Neural cell (in vitro differentiated cells): ENCODE results near the gene DNAJC13. TPM values are rescaled to one million over a fixed set of nuclear protein-coding genes. Genes with fewer than 3 reads are reported as not detected.

Experiments
- H2AFZ ChIP-seq: fragments of 200-600, 300-800 bp; sonication (generic), shearing (Covaris generic); 2 replicates; pipeline ENCODE4 v1.6.0; 2014; ENCODE audit warnings: low read depth, mild to moderate bottlenecking, antibody characterized with exemption, low read length, moderate library complexity
- H3F3A ChIP-seq: fragments of 200-600 bp; shearing (Covaris generic); 2 replicates; pipeline ENCODE4 v1.6.1; 2016; ENCODE audit warnings: mild to moderate bottlenecking, moderate library complexity, mixed read lengths, antibody characterized with exemption, low read length; ENCODE audit not compliant: insufficient read depth, poor library complexity, severe bottlenecking
- H3K27ac ChIP-seq: fragments of 200-600, 300-800 bp; sonication (generic), shearing (Covaris generic); 2 replicates; pipeline ENCODE4 v1.5.1; 2014; ENCODE audit warnings: mild to moderate bottlenecking, low read length, moderate library complexity
- H3K27me3 ChIP-seq: fragments of 300-800, 200-600 bp; sonication (generic), shearing (Covaris generic); 2 replicates; pipeline ENCODE4 v1.6.0; 2014; ENCODE audit warnings: mild to moderate bottlenecking, low read depth, low read length, moderate library complexity; ENCODE audit not compliant: insufficient read depth
- H3K36me3 ChIP-seq: fragments of 300-800, 200-600 bp; sonication (generic), shearing (Covaris generic); 2 replicates; pipeline ENCODE4 v1.5.1; 2014; ENCODE audit warnings: mild to moderate bottlenecking, antibody characterized with exemption, low read length, moderate library complexity; ENCODE audit not compliant: insufficient read depth
- H3K4me2 ChIP-seq: fragments of 300-800, 200-600 bp; sonication (generic), shearing (Covaris generic); 2 replicates; pipeline ENCODE4 v1.6.0; 2014; ENCODE audit warnings: mild to moderate bottlenecking, low read length
- H3K4me3 ChIP-seq: fragments of 300-800, 200-600 bp; sonication (generic), shearing (Covaris generic); 2 replicates; pipeline ENCODE4 v1.5.1; 2014; ENCODE audit warnings: mild to moderate bottlenecking, low read length, moderate library complexity
- H3K79me2 ChIP-seq: fragments of 200-600 bp; shearing (Covaris generic); replicated peaks from 2 replicates; pipeline ENCODE4 v1.6.0; 2014; ENCODE audit warnings: mild to moderate bottlenecking, low read length, moderate library complexity; ENCODE audit not compliant: insufficient read depth
- H3K9ac ChIP-seq: fragments of 300-800, 200-600 bp; sonication (generic), shearing (Covaris generic); 2 replicates; pipeline ENCODE4 v1.6.1; 2016; ENCODE audit warnings: mild to moderate bottlenecking, low read length, mixed read lengths
- H3K9me2 ChIP-seq: fragments of 200-600 bp; shearing (Covaris generic); 2 replicates; pipeline ENCODE4 v1.6.1; 2016; ENCODE audit warnings: mild to moderate bottlenecking, low read length, mixed read lengths; ENCODE audit not compliant: insufficient read depth
- H3K9me3 ChIP-seq: fragments of 200-600, 300-800 bp; sonication (generic), shearing (Covaris generic); 2 replicates; pipeline ENCODE4 v1.6.1; 2016; ENCODE audit warnings: mild to moderate bottlenecking, mixed run types, low read length, moderate library complexity, mixed read lengths
- H4K20me1 ChIP-seq: fragments of 200-600 bp; shearing (Covaris generic); 2 replicates; pipeline ENCODE4 v1.6.1; 2016; ENCODE audit warnings: mild to moderate bottlenecking, mixed run types; ENCODE audit not compliant: insufficient read depth
- EP300 ChIP-seq: fragments of 450-650 bp; conservative IDR thresholded peaks from 2 replicates; pipeline ENCODE4 v1.6.1; 2014; ENCODE audit warnings: antibody characterized with exemption, mild to moderate bottlenecking, moderate library complexity; ENCODE audit not compliant: poor library complexity, severe bottlenecking
- EZH2 ChIP-seq: fragments of 200-600, 300-800 bp; shearing (Covaris generic), sonication (generic); IDR thresholded peaks from 2 replicates; pipeline ENCODE4 v1.6.1; 2014; ENCODE audit warnings: antibody characterized with exemption, low read length, borderline replicate concordance, mild to moderate bottlenecking; ENCODE audit not compliant: insufficient read depth, poor library complexity, severe bottlenecking
- MXI1 ChIP-seq: fragments of 450-650 bp; conservative IDR thresholded peaks from 2 replicates; pipeline ENCODE4 v1.6.1; 2014; ENCODE audit warnings: antibody characterized with exemption, mild to moderate bottlenecking; ENCODE audit not compliant: poor library complexity, severe bottlenecking
- POLR2AphosphoS5 ChIP-seq: IDR thresholded peaks from 2 replicates; pipeline ENCODE4 v1.6.1; 2012
- RAD21 ChIP-seq: fragments of 450-650 bp; conservative IDR thresholded peaks from 2 replicates; pipeline ENCODE4 v1.6.1; 2014; ENCODE audit warnings: antibody characterized with exemption, mild to moderate bottlenecking, moderate library complexity
- SMC3 ChIP-seq: fragments of 450-650 bp; conservative IDR thresholded peaks from 2 replicates; pipeline ENCODE4 v1.6.1; 2014; ENCODE audit warnings: antibody characterized with exemption, mild to moderate bottlenecking, moderate library complexity; ENCODE audit not compliant: poor library complexity
- TAF1 ChIP-seq: IDR thresholded peaks from 2 replicates; pipeline ENCODE4 v1.6.1; 2012; ENCODE audit warnings: low read depth
- polyA plus RNA-seq: library from polyadenylated mRNA; depleted of rRNA; stranded (reverse); fragments of >200 nt; gene quantifications from 2 replicates; pipeline ENCODE4 v1.2.3, GENCODE V29; 2014
- TF ChIP-seq, protein P1 (sequence below): fragments of 450-650 bp; IDR thresholded peaks from 2 replicates; pipeline ENCODE4 v1.5.1; 2014; ENCODE audit warnings: antibody characterized with exemption, mild to moderate bottlenecking, moderate library complexity; ENCODE audit not compliant: poor library complexity, severe bottlenecking
- TF ChIP-seq, protein P2 (sequence below): IDR thresholded peaks from 2 replicates; pipeline ENCODE4 v1.6.1; 2012; ENCODE audit warnings: borderline replicate concordance

DNAJC13 gene
- polyA plus RNA-seq, 1 donor from 2014 or later = 38.4 TPM

DNA sequence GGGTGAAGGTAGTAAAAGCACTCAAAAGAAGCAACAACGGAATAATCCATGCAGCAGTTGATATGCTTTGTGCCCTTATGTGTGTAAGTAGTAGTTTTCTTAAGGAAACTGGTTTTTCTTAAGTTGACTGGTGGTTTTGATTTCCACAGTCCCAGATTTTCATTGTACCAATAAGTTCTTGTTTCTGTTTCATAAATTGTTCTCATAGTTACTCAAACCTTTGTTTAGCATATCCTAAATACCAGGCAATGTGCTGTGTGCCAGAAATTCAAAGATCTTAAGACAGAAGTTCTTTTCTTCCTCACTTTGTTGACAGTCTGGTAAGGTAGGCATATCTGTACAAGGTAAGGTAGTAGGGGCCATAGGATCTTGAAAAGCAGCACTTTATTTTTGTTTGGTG lies 40.0 kb downstream of the DNAJC13 start:
- Histone ChIP-seq H4K20me1 (no peaks in the 10 kb centered on the region), H3K27me3 (no peaks in the 10 kb centered on the region), H3K27ac (no peak overlapping the region), H3K9ac (no peak overlapping the region), H3K36me3 (peaks cover 39% of the 10 kb centered on the region), H3K4me2 (no peak overlapping the region), H3F3A (no peaks in the 10 kb centered on the region), H3K9me3 (no peaks in the 10 kb centered on the region), H3K79me2 (no peaks in the 10 kb centered on the region), H3K9me2 (no peaks in the 10 kb centered on the region), H2AFZ (no peak overlapping the region), H3K4me3 (no peak overlapping the region)
- no peak for TF ChIP-seq EZH2

GRCh38 chr3:132459551-132459950 lies 42.2 kb downstream of the DNAJC13 start:
- H4K20me1 ChIP-seq = no peaks in the 10 kb centered on the region
- H2AFZ ChIP-seq = no peak overlapping the region
- H3K4me3 ChIP-seq = no peak overlapping the region
- H3K27ac ChIP-seq = no peak overlapping the region
- no peak overlapping the region for H3K9ac ChIP-seq
- H3F3A ChIP-seq = no peaks in the 10 kb centered on the region
- H3K4me2 ChIP-seq = no peak overlapping the region
- TF ChIP-seq EP300 (no peak), TAF1 (no peak), EZH2 (no peak), MXI1 (no peak), POLR2AphosphoS5 (no peak), RAD21 (no peak), SMC3 (no peak)
- TF ChIP-seq, protein P1, sequence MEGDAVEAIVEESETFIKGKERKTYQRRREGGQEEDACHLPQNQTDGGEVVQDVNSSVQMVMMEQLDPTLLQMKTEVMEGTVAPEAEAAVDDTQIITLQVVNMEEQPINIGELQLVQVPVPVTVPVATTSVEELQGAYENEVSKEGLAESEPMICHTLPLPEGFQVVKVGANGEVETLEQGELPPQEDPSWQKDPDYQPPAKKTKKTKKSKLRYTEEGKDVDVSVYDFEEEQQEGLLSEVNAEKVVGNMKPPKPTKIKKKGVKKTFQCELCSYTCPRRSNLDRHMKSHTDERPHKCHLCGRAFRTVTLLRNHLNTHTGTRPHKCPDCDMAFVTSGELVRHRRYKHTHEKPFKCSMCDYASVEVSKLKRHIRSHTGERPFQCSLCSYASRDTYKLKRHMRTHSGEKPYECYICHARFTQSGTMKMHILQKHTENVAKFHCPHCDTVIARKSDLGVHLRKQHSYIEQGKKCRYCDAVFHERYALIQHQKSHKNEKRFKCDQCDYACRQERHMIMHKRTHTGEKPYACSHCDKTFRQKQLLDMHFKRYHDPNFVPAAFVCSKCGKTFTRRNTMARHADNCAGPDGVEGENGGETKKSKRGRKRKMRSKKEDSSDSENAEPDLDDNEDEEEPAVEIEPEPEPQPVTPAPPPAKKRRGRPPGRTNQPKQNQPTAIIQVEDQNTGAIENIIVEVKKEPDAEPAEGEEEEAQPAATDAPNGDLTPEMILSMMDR = no peak
- TF ChIP-seq, protein P2, sequence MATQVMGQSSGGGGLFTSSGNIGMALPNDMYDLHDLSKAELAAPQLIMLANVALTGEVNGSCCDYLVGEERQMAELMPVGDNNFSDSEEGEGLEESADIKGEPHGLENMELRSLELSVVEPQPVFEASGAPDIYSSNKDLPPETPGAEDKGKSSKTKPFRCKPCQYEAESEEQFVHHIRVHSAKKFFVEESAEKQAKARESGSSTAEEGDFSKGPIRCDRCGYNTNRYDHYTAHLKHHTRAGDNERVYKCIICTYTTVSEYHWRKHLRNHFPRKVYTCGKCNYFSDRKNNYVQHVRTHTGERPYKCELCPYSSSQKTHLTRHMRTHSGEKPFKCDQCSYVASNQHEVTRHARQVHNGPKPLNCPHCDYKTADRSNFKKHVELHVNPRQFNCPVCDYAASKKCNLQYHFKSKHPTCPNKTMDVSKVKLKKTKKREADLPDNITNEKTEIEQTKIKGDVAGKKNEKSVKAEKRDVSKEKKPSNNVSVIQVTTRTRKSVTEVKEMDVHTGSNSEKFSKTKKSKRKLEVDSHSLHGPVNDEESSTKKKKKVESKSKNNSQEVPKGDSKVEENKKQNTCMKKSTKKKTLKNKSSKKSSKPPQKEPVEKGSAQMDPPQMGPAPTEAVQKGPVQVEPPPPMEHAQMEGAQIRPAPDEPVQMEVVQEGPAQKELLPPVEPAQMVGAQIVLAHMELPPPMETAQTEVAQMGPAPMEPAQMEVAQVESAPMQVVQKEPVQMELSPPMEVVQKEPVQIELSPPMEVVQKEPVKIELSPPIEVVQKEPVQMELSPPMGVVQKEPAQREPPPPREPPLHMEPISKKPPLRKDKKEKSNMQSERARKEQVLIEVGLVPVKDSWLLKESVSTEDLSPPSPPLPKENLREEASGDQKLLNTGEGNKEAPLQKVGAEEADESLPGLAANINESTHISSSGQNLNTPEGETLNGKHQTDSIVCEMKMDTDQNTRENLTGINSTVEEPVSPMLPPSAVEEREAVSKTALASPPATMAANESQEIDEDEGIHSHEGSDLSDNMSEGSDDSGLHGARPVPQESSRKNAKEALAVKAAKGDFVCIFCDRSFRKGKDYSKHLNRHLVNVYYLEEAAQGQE = no peak
- H3K36me3 ChIP-seq = peaks cover 44% of the 10 kb centered on the region
- H3K9me2 ChIP-seq = no peaks in the 10 kb centered on the region
- H3K79me2 ChIP-seq = no peaks in the 10 kb centered on the region
- H3K9me3 ChIP-seq = no peaks in the 10 kb centered on the region
- no peaks in the 10 kb centered on the region for H3K27me3 ChIP-seq

- Histone ChIP-seq H4K20me1 (no peaks in the 10 kb centered on the region), H3K27ac (no peak overlapping the region), H2AFZ (no peak overlapping the region), H3K4me3 (no peak overlapping the region), H3K9me2 (no peaks in the 10 kb centered on the region), H3K79me2 (no peaks in the 10 kb centered on the region), H3K9ac (no peak overlapping the region), H3K27me3 (no peaks in the 10 kb centered on the region), H3K36me3 (peaks cover 37% of the 10 kb centered on the region), H3K9me3 (no peaks in the 10 kb centered on the region), H3F3A (no peaks in the 10 kb centered on the region), H3K4me2 (no peak overlapping the region)
- TF ChIP-seq EZH2 (no peak), EP300 (no peak), SMC3 (no peak), RAD21 (no peak)
These were observed 44.2 kb downstream of the DNAJC13 start for GRCh38 chr3:132461544-132461943.
